NCI-H128 (cell line): ENCODE measurements around the gene GSG1L.
"Not testable (repeated sequence)": the region's sequence is repeated elsewhere in the genome, so short reads cannot be mapped to it uniquely, and the experiment has no call there.

ENCODE experiments used
- DNase-seq: peaks from one replicate; lab custom pipeline; 2025; ENCODE audit not compliant: unreplicated experiment; lab: John Stamatoyannopoulos, UW

The GSG1L gene

DNA sequence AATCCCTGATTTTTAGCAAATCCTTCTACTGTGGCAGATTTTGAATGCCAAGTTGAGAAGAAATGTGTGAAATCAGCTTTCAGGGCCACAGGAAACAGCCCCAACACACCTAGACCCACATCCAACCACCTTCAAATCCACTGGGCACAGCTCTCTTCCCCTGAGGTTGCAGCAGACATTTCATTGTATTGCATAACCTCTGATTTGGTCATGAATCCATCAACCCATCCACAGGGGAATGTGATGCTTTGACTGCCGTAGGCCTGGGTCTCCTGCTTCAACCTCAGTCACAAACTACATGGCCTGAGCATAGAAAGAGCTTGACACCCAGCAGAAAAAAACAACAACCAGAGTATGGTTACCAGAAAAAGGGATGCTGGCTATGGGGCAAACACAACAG, 145.6 kb downstream of the GSG1L start:
- no peak for DNase-seq

GRCh38 chr16:27911486-27911885, 152.0 kb downstream of the GSG1L start:
- DNase-seq: no peak

- no peak for DNase-seq
These were observed 156.0 kb downstream of the GSG1L start for GRCh38 chr16:27907457-27907972.

DNA sequence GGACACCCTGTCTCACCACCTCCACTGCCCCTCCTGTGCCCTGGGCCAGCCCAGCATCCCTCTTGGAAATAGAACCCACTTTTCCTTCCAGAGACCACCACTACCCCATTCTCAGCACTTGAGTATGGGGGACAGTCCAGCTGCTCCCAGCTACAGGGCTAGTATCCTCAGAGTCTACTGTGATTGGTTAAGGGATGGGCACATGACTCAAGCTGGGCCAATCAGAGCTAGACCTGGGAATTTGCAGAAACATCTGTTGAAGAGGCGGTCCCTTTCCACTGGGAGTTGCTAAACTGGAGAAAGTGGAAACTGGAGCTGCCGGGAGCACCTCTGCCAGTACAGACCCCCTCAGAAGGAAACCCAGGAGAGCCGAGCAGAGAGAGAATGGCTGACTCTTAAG, 156.6 kb downstream of the GSG1L start:
- no peak for DNase-seq

GRCh38 chr16:27903046-27903655, 160.4 kb downstream of the GSG1L start:
- DNase-seq: no peak

- DNase-seq: no peak
These were observed 161.0 kb downstream of the GSG1L start for GRCh38 chr16:27902551-27902950.

- DNase-seq: no peak
These were observed 161.6 kb downstream of the GSG1L start for GRCh38 chr16:27901956-27902355.

GRCh38 chr16:27899736-27900135, 163.8 kb downstream of the GSG1L start:
- no peak for DNase-seq

DNA sequence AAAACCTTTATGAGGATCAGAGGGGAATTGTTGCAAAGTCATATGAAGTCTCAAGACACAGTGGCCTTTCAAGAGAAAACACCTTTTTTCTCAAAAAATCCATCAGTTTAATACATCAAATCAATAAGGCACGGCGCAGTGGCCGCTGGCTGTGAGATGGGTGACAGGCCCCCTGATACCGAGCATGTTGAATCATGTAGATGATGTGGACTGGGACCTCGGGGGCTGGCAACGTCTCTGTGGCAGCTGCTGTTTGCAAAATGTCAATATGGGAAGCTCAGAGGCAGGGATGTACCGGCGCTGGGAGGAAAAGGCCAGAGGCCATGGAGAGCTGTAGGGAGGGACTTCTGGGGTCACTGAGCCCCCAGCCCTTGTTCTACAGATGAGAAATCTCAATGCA, 169.1 kb downstream of the GSG1L start:
- DNase-seq: no peak

DNA sequence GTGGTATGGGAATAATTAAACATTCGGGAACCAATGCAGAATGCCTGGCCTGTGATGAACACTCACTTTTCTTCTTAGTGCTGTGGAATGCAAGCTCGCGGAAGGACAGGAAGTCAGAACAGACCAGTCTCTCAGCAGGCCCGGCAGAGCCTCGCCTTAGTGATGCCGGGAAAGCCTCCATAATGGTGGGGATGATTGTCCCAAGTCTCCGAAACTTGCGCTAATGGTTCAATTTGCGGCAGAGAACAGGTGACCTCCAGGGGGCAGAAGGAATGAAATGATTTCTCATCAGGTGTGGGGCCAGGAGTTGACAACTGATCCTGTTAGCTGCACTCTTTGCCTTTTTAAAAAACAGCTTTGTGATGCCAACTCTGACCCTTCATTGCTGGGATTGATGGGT, 170.6 kb downstream of the GSG1L start:
- DNase-seq: no peak

GRCh38 chr16:27890866-27891265, 172.6 kb downstream of the GSG1L start:
- no peak for DNase-seq

DNA sequence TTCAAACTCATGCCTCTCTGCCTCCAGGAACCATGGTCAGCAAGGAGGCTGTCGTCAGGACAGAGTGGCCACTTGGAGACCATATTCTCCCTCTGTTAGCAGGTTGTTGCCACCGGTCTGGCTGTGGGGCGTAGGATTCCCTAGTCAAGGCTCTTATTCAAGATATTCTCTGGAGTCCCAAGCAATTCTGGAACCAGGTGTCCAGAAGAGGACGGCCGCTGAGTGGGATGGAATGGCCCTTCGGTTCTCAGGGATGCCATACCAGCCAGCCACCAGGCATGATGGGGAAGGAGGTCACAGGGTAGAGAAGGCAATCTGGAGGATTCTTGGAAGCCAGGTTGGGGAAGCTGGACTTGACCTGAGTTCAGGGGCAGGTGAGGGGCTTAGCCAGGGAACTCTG, 173.5 kb downstream of the GSG1L start:
- no peak for DNase-seq

- no peak for DNase-seq
These were observed 179.9 kb downstream of the GSG1L start for GRCh38 chr16:27883576-27883975.

- DNase-seq: no peak
These were observed 183.2 kb downstream of the GSG1L start for GRCh38 chr16:27880287-27880686.

DNA sequence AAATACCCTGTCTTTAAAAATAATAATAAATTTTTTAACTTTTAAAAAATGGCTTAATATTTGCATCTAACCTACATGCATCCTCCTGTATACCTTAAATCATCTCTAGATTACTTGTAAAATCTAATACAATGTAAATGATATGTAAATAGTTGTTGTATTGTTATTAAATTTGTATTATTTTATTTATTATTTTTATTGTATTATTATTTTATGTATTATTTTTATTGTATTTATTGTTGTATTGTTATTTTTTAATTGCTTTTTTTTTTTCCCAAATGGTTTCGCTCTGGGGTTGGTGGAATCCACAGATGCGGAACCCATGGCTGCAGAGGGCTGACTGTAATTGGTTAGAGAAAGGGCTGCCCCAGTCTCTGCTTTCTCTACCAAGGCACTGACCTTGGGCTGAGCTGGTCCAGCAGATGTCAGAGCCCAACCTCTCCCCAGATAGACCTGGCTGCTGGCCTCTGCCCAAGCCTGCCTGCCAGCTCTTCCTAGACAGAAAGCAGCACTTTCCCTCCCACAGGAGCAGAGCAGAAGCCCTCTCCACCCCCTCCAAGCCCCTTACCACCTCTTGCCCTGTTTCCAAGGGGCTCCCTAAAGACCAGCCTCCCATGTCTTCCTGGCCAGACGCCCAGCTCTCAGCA, 183.8 kb downstream of the GSG1L start:
- no peak for DNase-seq

DNA sequence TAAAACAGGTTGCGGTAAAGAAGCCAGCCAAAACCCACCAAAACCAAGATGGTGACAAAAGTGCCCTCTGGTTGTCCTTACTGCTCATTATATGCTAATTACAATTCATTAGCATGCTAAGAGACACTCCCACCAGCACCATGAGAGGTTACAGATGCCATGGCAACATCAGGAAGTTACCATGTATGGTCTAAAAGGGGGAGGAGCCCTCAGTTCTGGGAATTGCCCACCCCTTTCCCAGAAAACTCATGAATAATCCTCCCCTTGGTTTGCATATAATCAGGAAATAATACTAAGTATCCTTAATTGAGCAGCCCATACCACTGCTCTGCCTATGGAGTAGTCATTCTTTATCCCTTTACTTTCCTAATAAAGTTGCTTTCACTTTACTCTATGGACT, 190.9 kb downstream of the GSG1L start:
- not testable (repeated sequence) for DNase-seq

DNA sequence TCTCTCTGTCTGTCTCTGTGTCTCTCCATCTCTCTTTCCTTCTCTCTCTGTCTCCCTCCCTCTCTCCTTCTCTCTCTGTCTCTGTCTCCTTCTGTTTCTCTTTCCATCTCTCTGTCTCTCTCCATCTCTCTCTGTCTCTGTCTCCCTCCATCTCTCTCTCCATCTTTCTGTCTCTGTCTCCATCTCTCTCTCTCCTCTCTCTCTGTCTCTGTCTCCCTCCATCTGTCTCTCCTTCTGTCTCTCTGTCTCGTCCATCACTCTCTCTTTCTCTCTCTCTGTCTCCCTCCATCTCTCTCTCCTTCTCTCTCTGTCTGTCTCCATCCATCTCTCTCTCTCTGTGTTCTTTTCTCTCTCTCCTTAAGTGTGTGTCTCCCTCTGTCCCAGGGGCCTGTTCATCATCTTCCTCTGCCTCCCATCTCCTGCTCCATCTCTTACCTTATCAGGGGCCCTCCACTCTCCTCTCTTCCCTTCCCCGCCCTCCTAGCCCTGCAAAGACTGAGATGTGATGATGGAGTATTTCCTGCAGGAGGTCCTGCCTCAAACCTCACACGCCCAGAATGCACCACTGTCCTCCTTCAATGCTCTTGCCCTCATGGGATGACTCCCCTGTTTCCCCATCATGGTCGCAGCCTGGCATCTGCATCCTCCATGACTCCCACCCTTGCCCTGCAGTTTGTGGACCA, 193.3 kb downstream of the GSG1L start:
- no peak for DNase-seq

- DNase-seq: no peak
These were observed 194.1 kb downstream of the GSG1L start for GRCh38 chr16:27869411-27869810.

DNA sequence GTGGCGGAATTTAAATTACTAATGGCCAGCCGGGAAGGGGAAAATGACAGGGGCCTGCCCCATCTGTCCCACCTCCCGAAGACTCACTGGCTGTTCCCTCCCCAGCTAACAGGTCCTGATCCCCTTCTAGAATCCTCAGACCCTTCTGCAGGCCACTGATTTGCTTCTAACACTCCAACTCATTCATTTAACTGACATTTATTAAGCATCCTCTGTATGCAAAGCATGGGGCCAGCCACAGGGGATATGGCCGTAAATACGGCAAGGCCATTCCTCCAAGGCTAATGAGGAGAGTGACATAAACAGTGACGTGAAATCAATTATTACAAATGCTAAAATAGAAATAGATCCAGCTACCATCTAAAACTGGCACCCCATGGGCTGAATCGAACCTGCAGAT, 195.3 kb downstream of the GSG1L start:
- no peak for DNase-seq

DNA sequence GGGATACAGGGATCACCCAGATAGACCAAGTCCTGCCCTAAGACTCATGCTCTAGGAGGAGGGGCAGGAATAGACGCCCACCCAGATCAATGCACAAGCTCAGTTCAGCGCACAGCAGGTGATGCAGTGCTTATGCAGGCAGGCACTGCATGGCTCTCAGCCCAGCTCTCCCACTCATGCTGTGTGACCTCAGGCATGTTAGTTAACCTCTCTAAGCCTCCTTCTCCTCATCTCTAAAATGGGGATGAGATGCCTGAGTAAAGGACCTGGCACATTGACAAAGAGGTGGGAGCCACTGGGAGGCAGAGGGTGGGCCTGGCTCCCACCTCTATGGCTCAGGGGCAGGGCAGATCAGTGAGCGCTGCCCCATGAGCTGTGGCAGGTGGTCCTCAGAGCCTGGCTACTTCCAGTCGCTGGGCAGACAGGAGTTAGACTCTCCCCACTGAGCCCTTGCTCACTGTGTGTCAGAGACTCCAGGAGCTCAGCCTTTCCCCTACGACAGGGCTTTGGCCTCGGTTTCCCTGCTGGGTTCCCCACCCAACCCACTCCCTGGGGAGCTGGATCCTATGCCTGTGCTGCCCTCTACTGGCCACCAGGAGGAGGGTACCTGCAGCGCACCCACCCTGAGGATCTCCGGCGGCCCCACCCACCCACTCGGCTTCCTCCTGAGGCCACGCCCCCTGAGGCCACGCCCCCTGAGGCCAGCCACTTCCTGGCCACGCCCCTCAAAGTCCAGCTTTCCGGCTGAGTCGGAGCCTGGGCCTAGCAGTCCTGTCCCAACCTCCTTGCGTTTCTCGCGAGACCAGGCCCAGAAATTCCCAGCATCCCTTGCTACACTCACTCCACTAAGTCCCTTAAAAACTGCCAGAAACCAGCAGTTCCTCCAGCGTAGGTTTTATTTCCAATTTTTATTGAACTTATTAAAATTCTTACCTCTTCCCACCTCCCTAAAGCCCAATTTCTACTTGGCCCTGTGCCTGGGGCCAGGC, 196.1 kb downstream of the GSG1L start:
- no peak for DNase-seq

DNA sequence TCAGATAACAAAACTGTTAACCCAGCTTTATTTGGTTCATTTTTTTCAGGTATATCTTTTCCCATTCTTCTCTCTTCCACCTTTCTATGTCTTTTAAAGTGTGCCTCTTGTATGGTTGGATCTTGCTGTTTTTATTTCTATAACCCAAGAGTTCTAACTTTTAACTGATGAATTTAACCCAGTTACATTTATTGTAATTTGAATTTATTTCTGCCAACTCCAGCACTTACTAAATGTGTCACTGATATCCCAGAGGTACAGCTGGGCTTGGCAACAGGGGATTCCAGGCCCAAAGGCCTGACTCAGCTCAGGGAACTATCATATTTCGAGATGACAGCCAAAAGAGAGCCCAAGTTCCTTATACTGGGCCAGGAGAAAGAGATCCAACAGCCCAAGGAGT, 200.1 kb downstream of the GSG1L start:
- no peak for DNase-seq
